Activated CD8-positive, alpha-beta T cell treated with anti-CD3 and anti-CD28 coated beads for 36 hours (primary cell): ENCODE results near the gene CD80. TPM values are rescaled to one million over a fixed set of nuclear protein-coding genes. Genes with fewer than 3 reads are reported as not detected.

Experiments
- ATAC-seq: fragments of 200-7000 bp; cut with Tn5 transposase; one replicate; pipeline ENCODE4 v1.10.0; 2021; ENCODE audit warnings: mild to moderate bottlenecking, moderate library complexity
- CTCF ChIA-PET: fragments of 350-600 bp; sonication (Branson Sonifier 250); formaldehyde crosslinking; loops from one replicate; lab custom pipeline; 2021; ENCODE audit warnings: antibody characterized with exemption; lab: Charles Lee
- POLR2A ChIA-PET: fragments of 350-600 bp; sonication (Branson Sonifier 250); formaldehyde crosslinking; loops from one replicate; lab custom pipeline; 2021; ENCODE audit warnings: antibody characterized with exemption; lab: Charles Lee
- DNase-seq: peaks from one replicate; pipeline ENCODE4 v3.0.0-alpha.2; 2020
- H3K27ac Mint-ChIP-seq: one replicate; pipeline ENCODE4 v1.8.0; 2021; ENCODE audit warnings: mild to moderate bottlenecking, mixed read lengths
- H3K27me3 Mint-ChIP-seq: one replicate; pipeline ENCODE4 v1.8.0; 2021; ENCODE audit warnings: mixed read lengths
- H3K36me3 Mint-ChIP-seq: one replicate; pipeline ENCODE4 v1.8.0; 2021; ENCODE audit warnings: low read depth, mixed read lengths
- H3K4me1 Mint-ChIP-seq: one replicate; pipeline ENCODE4 v1.8.0; 2021; ENCODE audit warnings: low read depth, mixed read lengths
- H3K4me3 Mint-ChIP-seq: one replicate; pipeline ENCODE4 v1.8.0; 2021; ENCODE audit warnings: mild to moderate bottlenecking, moderate library complexity, mixed read lengths
- H3K9me3 Mint-ChIP-seq: one replicate; pipeline ENCODE4 v1.8.0; 2021; ENCODE audit warnings: mixed read lengths
- intact Hi-C: fragments of 100-400 bp; cut with micrococcal nuclease; formaldehyde crosslinking; loops from one replicate; pipeline ENCODE4 v1.10.0; 2022
- total RNA-seq, 2 experiments: library from RNA; stranded (reverse); gene quantifications; one replicate each; pipeline ENCODE4 v1.2.3, GENCODE V29; 2021
- TF ChIP-seq, protein P1 (sequence below): fragments of 200-600 bp; IDR thresholded peaks from one replicate; pipeline ENCODE4 v1.8.0; 2022; ENCODE audit warnings: antibody characterized with exemption, mild to moderate bottlenecking

Gene CD80
- total RNA-seq, 2 experiments from 2014 or later, result 7.1 to 10.2 TPM

GRCh38 chr3:119527714-119528113 is 31.7 kb downstream of the CD80 start:
- CTCF ChIA-PET, result interaction anchor here (0.9 kb wide), 1 partner anchor 153 kb away, joined by 3 read pairs; no protein-coding TSS in a partner anchor
- H3K36me3 Mint-ChIP-seq, result peaks cover 32% of the 10 kb centered on the region

DNA sequence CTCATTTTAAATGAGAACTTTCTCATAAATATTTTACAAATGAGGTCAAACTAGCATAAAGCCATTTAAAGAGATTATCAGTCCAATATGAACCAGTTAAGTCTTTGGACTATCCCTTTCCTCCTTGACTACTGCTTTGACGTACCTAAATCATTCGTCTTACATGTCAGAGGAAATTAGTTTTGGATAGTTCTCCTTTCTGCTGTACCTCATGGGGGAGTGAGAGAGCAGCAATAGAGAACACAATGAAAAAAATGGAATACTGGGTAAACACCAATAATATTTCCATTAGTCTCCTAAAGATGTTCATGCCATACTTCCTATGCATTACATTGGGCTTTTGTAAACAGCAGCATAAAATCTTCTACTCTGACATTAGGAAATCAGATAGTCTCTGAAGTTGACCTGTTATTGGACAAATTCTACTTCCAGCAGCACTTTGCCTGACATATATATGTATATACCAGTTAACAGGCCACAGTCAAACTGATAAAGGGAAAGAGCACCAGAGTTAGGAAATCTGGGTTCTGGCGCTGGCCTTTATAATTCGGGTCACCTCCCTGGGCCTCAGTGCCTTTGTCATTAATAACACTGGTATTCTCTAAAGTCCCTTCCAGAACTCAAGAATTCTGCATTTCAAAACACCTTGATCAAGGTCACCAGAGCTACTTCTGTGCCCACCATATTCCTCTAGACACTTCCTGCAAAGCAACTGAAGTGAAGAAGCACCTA is 34.3 kb downstream of the CD80 start:
- ChIA-PET CTCF (no interaction called here), POLR2A (no interaction called here)
- no peak for ATAC-seq
- Mint-ChIP-seq H3K27me3 (no peaks in the 10 kb centered on the region), H3K36me3 (peaks cover 48% of the 10 kb centered on the region), H3K4me1 (no peaks in the 10 kb centered on the region), H3K9me3 (no peaks in the 10 kb centered on the region), H3K27ac (no peak overlapping the region), H3K4me3 (no peak overlapping the region)
- TF ChIP-seq, protein P1, sequence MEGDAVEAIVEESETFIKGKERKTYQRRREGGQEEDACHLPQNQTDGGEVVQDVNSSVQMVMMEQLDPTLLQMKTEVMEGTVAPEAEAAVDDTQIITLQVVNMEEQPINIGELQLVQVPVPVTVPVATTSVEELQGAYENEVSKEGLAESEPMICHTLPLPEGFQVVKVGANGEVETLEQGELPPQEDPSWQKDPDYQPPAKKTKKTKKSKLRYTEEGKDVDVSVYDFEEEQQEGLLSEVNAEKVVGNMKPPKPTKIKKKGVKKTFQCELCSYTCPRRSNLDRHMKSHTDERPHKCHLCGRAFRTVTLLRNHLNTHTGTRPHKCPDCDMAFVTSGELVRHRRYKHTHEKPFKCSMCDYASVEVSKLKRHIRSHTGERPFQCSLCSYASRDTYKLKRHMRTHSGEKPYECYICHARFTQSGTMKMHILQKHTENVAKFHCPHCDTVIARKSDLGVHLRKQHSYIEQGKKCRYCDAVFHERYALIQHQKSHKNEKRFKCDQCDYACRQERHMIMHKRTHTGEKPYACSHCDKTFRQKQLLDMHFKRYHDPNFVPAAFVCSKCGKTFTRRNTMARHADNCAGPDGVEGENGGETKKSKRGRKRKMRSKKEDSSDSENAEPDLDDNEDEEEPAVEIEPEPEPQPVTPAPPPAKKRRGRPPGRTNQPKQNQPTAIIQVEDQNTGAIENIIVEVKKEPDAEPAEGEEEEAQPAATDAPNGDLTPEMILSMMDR, result no peak
- intact Hi-C loops, result no loop called here
- no peak for DNase-seq

More at GRCh38 chr3:119527714-119528113, 31.7 kb downstream of the CD80 start:
- no peak overlapping the region for H3K4me3 Mint-ChIP-seq
- ATAC-seq (no peak), DNase-seq (no peak)
- no peaks in the 10 kb centered on the region for H3K4me1 Mint-ChIP-seq
- TF ChIP-seq, protein P1, result no peak
- no peaks in the 10 kb centered on the region for H3K27me3 Mint-ChIP-seq
- POLR2A ChIA-PET, result no interaction called here
- no peak overlapping the region for H3K27ac Mint-ChIP-seq
- intact Hi-C loops, result no loop called here
- H3K9me3 Mint-ChIP-seq, result no peaks in the 10 kb centered on the region

DNA sequence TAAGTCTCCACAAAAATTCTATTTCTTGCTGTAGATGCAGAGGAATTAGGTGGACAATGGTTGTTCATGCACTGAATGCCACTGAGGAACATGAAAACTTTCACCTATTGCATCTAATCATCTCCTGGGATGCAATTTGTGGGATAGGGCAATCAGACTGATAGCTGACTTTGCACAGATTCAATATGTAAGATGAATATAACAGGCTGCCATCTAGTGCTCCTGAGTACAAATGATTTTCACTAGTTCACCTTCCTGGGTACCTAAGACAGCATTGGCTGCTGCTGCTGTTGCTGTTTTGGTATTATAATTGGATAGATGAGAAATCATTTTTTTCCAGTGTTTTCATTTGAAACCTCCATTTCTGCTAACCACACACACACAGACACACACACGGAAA is 41.4 kb downstream of the CD80 start:
- H3K9me3 Mint-ChIP-seq, result no peaks in the 10 kb centered on the region
- TF ChIP-seq, protein P1, result no peak
- no peak for DNase-seq
- H3K36me3 Mint-ChIP-seq, result peaks cover 82% of the 10 kb centered on the region
- CTCF ChIA-PET, result interaction anchor here (0.7 to 1.4 kb wide), 2 partner anchors 160 to 163 kb away, joined by 3 to 5 read pairs; no protein-coding TSS in a partner anchor
- H3K27ac Mint-ChIP-seq, result no peak overlapping the region
- peaks cover 14% of the 10 kb centered on the region for H3K4me1 Mint-ChIP-seq
- POLR2A ChIA-PET, result interaction anchor here (0.9 kb wide), 1 partner anchor 48 kb away, joined by 4 read pairs; no protein-coding TSS in a partner anchor
- ATAC-seq, result no peak
- no peaks in the 10 kb centered on the region for H3K27me3 Mint-ChIP-seq
- no peak overlapping the region for H3K4me3 Mint-ChIP-seq
- intact Hi-C loops, result no loop called here

DNA sequence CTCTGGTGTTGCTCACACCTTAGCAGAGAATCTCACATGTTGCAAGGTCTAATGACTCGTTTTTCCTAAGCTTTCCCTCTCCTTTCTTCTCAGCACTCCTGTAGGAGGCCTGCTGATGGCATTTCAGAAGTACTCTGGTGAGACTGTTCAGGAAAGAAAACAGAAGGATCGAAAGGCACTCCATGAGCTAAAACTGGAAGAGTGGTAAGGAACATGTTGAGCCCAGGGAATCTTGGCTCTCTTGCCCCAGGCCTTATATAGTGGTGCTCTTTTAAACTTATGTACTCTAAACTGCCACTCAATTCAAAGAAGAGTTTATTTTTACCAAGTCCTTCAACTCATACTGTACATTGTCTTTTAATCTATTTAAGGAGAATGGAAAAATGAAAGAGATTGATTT is 42.3 kb downstream of the CD80 start:
- H3K27ac Mint-ChIP-seq, result no peak overlapping the region
- H3K27me3 Mint-ChIP-seq, result no peaks in the 10 kb centered on the region
- POLR2A ChIA-PET, result interaction anchor here (0.9 kb wide), 1 partner anchor 47 kb away, joined by 4 read pairs; no protein-coding TSS in a partner anchor
- TF ChIP-seq, protein P1, result no peak
- H3K36me3 Mint-ChIP-seq, result peaks cover 81% of the 10 kb centered on the region
- no peak overlapping the region for H3K4me3 Mint-ChIP-seq
- ATAC-seq (no peak), DNase-seq (no peak)
- H3K4me1 Mint-ChIP-seq, result peaks cover 17% of the 10 kb centered on the region
- intact Hi-C loops, result no loop called here
- CTCF ChIA-PET, result interaction anchor here (1.4 kb wide), 2 partner anchors 53 to 164 kb away, joined by 3 to 5 read pairs; no protein-coding TSS in a partner anchor
- H3K9me3 Mint-ChIP-seq, result no peaks in the 10 kb centered on the region

DNA sequence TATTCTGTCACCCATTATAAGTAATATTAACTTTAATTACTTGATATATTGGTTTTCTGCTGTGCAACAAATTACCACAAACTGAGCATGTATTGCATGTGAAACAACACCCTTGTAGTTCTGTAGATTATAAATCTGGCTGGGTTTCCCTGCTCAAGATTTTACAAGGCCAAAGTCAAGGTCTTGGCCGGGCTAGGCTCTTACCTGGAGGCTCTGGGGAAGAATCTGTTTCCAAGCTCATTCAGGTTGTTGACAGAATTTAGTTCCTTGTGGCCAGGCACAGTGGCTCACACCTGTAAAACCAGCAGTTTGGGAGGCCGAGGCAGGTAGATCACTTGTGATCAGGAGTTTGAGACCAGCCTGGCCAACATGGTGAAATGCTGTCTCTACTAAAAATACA is 44.8 kb downstream of the CD80 start:
- no peaks in the 10 kb centered on the region for H3K9me3 Mint-ChIP-seq
- DNase-seq (no peak), ATAC-seq (no peak)
- H3K4me1 Mint-ChIP-seq, result peaks cover 17% of the 10 kb centered on the region
- TF ChIP-seq, protein P1, result no peak
- ChIA-PET CTCF (interaction anchor here (1.4 kb wide), 1 partner anchor 15 kb away, joined by 3 read pairs; no protein-coding TSS in a partner anchor), POLR2A (no interaction called here)
- no peaks in the 10 kb centered on the region for H3K27me3 Mint-ChIP-seq
- intact Hi-C loops, result no loop called here
- H3K4me3 Mint-ChIP-seq, result no peak overlapping the region
- H3K27ac Mint-ChIP-seq, result peak overlapping the region; percentile 27
- peaks cover 61% of the 10 kb centered on the region for H3K36me3 Mint-ChIP-seq
